NCI-H2107 treated with DMSO at 0.1 percent for 48 hours (cell line): Measurements from ENCODE around the gene EXPH5.
A peak's percentile ranks its signal among the peaks of the same experiment; 100 is the strongest.
"Not testable (repeated sequence)": the region's sequence is repeated elsewhere in the genome, so short reads cannot be mapped to it uniquely, and the experiment has no call there.

ENCODE experiments used
- DNase-seq: peaks from one replicate; lab custom pipeline; 2025; ENCODE audit not compliant: unreplicated experiment; lab: John Stamatoyannopoulos, UW

EXPH5 gene, protein sequence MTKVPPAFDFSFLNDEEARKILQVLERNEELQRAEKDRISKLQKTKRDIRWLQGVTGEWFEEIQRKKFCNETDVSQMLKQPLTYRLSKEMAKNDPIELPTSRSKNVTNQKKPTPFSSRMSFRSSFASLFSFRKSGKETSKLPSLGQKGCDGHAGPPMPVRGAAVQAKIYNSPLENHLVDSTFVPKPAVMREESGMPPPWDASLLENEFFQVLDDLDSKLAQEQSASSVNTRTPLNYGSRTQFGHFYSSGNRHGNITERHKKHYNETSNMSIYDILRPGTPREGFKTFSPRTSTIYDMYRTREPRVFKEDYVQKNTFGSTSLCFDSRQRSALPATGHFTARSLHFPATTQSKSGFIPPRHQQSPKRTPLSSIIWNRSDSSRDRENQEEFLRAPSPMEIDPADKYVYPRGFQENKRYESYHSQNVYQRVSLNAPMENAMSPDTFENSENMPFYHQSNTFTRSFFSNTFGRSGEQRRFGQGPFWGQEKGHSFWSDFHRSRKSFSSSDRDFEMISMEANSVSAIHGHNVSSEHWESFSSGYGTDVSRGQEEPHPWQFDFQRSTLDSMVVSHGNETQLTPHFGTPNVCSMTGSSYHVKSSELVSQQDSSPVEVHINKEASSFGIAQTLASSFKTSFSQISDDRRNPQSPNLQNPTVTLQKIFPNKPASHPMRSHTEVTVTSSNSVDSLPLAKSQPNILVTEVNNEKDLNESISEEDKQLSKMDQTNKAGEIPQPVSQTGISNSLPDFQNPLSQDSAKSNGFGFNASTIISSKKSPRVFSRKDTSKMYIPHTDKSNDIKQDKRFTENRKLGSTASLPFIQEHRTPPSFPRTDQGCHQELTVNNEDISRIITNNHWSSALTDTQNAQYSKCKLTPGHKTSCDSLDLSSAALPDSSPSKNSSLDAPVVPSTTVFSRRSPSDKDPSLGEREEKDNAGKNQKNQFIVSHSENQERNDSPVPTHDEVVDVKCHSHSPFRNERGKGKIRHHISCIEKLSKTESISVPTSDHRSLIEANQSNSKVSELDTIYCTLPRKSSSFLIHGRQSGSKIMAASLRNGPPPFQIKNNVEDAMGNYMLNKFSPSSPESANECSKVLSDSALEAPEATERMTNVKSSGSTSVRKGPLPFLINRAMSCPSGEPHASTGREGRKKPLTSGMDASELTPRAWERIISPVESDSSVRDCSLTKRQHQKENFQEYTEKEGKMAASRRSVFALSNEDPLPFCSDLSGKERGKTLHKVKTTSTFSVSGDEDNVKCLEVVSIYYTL (N-terminal part only)

DNA sequence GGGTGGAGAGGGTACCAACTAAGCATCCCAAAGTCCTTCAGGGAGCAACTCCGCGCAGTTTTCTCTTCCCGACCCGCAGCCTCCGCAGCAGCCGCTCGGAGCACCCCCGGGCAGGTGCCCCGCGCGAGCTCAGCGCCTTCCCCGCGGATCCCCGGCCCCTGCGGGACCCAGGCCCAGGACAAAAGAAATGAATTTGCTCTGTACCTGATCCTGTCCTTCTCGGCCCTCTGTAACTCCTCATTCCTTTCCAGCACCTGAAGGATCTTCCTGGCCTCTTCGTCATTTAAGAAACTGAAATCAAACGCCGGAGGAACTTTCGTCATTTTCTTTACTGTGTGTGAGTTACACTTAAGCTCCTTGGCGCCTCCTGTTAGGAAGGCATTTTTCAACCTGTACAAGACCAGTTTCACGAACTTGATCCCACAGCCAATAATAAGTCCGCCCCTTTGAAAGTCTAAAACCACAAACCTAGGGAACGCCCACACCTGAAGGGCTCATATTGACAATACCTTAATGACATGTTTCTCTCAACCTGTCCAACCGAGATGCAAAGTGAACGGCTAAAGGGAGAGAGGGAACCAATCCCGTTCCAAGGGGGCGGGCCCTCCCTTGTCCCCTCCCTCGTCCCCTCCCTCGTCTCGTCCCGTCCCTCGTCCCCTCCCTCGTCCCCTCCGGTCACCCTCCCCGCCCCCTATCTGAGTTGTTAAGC is at the start of gene EXPH5:
Gene EXPH5 (minus strand): TSS at position 555 of the 709 bp plus-strand sequence. CDS start 232 bp downstream, at position 323.
- peak; percentile 97 for DNase-seq

DNA sequence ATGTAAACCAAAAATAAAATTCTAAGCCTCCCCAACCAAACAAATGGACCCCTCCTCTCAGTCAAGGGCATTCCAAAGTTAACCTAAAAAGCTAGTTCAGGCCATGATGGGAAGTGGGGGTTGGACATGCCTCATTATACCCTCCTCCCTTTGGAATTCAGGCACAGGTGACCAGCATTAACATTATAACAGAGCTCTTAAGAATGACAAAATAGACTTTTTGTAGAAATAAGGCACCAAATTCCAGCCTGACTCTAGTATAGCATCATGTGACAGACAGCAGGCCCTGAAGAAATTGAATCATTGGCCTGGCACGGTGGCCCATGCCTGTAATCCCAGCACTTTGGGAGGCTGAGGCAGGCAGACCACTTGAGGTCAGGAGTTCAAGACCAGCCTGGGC is 48.2 kb upstream of the EXPH5 start:
- not testable (repeated sequence) for DNase-seq

DNA sequence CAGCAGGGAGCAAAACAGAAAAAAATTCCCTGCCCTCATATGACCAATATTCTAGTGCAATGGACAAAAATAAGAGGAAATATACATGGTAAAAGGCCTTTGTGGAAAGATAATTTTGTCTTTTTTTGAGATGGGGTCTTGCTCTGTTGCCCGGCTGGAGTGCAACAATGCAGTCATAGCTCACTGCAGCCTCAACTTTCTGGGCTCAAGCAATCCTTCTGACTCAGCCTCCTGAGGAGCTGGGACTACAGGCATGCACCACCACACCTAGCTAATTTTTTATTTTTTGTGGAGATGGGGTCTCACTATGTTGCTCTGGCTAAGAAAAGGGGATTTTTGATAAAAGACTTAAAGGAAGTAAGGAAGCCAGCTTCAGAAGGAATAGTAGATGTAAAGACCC is 45.6 kb upstream of the EXPH5 start:
- no peak for DNase-seq

DNA sequence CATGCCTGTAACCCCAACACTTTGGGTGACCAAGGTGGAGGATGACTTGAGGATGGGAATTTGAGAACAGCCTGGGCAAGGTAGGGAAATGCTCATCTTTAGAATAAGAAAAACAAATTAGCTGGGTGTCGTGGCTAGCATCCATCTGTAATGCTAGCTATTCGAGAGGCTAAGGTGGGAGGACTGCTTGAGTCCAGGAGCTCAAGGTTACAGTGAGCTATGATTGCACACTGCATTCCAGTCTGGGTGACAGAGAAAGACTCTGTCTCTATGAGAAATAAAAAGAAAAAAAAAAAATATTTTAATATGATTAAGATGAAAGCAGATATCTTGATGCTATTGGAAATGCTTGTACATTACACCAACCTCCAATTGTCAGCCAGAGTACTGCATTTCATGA is 42.7 kb upstream of the EXPH5 start:
- DNase-seq: no peak

DNA sequence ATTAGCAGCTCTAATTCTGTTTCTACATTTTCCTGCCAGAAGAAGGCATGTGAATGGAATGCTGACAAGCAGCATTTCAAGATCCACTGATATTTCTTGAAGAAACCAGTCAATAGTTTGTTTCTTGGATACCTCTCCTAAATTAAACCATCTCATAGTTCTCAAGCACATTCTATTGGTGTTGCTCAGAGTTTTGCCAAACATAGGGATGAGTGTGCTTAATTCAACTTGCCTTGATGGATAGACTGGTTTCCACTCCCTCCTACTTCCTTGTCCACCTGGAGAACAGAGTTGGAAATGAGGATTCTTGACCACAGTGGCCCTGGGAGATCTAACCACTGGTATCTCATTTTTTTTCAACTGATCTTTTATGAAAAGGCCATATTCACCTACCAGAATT is 41.5 kb upstream of the EXPH5 start:
- DNase-seq: no peak

DNA sequence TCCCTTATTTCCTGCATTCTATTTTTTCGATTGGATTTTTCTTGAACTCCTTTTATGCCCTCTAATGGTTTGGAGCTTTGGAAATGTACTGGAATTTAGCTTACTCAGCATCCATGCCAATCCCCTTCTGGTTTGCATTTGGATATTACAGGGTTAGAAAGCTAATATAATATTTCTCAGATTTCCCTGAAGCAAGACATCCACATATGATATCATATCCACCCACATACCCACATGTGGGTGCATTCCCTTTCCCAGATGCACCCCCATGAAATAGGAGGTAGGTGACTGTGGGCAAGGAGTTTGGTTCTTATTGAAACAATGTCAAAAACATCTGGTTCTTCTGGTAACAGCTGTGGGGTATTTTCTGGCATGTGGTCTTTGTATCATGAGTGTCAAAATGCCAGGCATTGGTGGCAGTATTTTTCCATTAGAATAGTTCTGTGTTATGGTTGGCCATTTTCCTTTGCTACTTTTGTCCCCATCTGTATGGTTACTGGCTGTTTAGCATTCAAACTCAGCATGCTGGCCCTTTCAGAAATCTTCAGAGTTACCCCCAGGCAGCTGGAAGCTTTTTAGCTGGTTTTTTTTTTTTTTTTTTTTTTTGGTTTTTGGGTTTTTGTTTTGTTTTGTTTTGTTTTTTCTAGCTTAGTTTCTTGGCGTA is 38.6 kb upstream of the EXPH5 start:
- DNase-seq: no peak

DNA sequence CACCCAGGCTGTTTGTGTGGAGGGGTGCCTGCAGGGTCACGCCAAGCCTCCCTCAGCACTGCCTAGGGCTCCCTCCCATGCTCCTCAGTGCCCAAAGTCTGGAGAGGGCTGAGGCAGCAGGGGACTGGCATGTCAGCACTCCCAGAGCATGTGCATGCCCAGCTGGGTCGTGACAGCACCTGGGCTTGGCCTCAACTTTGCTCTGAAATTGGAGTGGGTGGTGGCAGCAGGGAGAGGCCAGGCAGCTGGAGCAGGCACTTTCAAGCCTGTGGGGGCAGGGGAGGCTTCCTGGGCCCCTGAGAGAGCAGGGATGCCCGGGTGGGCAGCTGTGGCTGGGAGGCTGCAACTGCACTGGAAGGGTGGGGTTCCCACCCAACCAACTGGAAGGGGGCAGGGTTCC is 35.7 kb upstream of the EXPH5 start:
- no peak for DNase-seq

DNA sequence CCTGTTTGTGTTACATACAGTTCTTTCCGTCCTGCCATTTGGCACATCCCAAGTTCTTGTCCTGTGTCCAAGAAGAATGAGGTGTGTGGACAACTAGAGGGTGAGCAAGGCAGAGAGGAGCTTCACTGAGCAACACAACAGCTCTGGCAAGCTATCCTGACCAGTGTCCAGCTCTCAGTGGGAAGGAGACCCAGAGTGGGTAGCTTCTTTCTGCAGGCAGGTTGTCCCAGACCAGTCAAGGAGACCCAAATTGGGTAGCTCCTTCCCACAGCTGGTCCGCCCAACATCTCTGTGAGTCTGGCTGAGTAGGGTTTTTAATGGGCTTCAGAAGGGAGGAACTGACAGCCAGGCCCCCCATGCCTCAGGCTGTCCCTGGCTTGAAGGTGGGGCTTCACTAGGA is 35.2 kb upstream of the EXPH5 start:
- DNase-seq: no peak

DNA sequence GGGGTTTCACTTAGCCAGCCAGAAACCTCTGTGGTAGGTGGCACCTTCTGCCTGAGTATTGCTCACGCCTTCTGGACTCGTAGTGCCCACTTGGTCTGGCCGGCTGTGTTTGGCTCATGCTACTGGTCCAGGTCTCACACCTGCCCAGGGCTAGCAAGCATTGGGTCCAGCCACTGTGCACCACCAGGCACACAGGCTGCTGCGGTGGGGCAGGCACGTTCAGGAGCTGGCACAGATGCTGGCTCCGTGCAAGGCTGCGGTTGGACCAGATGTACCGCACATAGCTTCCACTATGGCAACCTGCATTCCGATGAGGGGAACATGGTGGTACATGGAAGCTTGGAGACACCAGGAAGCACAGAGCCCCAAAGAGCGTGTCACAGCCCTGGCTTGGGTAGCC is 34.8 kb upstream of the EXPH5 start:
- DNase-seq: no peak

DNA sequence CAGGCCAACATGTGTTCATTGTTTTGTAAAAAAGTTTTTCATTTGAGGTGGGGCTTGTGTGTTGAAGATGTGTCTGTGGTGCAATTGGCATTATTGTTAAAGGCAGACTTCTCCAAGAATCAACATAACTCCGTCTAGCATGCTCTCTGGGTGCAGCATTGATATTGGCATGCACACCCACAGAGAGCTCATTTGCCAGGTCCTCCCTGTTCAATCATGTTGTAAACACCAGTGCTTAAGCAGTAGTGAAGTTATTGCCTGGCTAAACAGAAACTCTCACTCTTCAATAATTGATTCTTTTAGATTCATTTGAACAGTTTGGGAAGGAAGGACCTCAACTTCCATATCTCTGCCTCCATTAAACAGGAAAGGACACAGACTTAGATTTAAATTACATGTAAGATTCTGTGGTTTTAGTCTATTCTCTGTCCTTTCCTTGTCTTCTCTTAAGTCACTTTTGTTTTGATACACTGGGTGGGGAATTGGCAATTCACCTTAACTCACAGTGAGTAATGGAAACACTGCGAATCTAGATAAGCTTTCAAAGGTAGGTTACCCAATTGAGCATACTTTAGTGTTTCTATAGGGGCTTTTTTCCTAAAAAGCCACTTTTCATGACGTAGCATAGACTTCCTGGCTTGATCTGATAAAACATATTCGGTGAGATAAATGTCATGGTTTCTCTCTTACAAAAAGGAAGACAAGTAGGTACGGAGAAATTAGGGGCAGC is 30.8 kb upstream of the EXPH5 start:
- DNase-seq: no peak

DNA sequence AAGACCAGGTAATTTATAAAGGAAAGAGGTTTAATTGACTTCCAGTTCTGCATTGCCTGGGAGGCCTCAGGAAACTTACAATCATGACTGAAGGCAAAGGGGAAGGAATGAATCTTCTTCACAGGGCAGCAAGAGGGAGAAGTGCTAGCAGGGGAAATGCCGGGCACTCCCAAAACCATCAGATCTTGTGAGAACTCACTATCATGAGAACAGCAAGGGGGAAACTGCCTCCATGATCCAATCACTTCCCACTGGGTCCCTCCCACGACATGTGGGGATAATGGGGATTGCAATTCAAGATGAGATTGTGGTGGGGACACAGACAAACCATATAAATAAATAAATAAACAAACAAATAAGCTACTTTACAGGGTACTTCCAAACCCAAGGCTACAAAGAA is 28.8 kb upstream of the EXPH5 start:
- DNase-seq: no peak

DNA sequence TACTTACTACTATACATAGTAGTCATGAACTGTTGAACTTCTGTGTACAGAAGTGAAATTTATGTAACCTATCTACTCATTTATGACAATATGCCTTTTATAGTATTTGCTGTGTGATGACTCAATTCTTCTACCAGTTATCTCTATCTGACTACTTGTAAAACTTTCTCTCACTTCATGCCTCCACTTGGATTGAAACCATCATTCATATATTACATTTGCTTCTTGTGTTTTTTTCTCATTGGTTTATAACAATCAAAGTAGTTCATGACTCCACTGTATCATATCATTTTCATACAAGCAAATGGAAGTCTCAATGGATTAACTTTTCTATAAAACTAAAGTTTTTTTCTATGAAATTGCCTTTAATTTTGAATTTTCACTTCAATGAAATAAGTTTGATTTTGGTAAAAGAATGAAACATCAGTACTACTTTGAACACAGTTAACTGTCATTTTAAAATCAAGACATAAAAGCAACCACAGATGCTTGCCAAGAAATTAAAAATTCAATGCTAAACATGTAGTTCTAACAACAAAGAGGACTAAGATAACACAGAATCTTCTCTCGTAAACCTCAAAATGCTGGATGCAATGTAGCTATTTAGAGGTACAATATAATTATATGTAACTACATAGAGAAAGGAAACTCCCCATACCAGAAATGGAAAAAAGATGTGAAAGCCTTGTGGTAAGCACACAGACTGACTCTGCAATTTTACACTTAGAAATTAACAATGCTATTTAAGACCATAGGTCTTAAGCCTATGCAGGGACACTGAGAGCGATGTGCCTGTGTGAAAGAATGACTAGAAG is 27.6 kb upstream of the EXPH5 start:
- DNase-seq: no peak

DNA sequence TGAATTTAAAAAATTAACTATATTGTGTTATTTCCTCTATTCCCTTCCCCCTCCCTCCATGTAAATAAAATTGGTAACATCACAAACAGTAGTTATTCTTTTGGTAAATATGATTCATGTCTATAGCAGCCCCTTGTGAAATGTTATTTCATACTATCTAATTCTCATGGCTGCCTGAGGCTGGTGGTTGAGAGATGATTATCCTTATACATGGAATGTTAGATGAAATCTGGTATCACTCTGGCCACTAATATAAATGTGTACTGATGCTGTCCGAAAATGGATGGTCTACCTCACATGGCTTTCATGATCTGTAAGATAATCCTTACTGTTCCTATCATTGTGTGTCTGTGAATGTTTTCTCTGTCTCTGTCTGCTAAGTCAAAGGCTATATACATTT is 25.0 kb upstream of the EXPH5 start:
- DNase-seq: no peak

DNA sequence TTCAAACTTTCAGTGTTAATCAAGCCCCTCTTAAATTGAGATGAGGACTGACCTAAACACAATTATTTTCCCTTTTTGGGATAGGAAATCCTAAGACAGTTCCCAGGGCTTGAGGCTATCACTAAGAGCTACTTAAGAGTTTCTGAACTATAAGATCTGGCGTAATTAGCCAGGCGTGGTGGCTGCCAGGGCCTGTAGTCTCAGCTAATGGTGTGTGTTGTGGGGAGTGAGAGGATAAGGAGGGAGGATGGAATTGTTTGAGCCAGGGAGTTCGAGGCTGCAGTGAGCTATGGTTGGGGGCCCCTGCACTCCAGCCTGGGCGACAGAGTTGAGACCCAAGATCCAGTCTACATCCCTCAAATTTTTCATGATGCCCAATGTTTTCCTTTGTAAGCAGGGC is 23.5 kb upstream of the EXPH5 start:
- no peak for DNase-seq

DNA sequence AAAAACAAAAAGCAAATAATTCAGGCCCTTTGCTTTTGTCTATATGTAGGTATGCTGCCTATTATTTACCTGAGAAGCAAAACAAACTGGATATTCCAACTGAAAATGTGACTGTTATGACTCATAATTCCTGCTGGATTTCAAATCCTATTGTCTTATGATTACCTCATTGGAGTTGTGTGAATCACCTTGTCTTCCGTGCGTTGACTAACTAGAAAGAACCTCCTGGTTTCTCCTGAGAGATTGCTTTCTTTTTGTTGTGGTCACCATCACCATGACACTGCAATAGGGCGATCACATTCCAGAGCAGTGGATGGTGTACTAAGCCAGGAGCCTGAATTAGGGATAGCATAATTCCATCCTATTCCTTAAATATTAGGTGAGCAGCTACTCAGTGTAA is 23.0 kb upstream of the EXPH5 start:
- no peak for DNase-seq

DNA sequence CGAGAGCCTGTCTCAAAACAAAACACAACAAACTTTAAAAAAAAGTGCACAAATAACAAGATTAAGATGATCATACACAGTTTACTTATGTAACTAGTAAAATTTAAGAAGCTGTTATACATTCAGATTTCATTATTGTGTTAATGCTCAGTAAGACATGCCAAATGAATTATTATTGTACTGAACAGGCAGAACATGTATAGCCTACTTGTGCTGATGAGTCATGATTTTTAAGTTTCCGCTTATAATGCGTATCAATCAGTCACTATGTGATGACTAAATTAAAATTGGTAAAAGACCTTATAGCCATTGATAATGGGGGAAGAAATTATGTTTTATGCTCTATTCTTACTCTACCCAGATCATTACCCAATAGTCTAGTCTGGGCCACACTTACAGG is 20.5 kb upstream of the EXPH5 start:
- no peak for DNase-seq

DNA sequence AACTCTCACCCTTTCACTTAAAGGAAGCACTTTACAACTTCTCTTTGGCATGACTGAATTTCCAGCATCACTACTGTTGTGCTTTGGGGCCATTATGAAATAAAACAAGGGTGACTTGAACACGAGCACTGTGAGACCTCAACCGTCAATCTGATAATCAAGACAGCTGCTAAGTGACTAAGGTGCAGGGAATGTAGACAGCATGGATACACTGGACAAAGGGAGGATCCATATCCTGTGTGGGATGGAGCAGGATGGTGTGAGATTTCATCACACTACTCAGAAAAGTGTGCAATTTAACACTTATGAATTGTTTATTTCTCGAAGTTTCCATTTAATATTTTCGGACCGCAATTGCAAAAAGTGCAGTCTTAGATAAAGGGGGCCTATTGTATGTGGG is 16.1 kb upstream of the EXPH5 start:
- no peak for DNase-seq

DNA sequence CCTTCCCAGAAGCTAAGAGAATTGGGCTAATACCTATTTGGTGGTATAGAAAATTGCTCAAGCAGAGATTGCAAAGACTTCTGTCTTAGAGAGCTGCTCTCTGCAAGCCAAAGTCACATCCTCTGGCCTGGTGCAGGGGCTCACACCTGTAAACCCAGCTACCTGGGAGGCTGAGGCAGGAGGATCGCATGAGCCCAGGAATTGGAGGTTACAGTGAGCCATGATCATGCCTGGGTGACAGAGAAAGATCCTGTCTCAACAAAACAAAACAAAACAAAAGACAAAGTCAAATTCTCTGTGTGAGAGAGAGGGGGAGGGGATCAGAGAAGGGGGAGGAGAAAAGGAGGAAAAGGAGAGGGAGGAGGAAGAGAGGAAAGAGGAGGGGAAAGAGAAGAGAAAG is 15.0 kb upstream of the EXPH5 start:
- DNase-seq: no peak
